ENCODE measurements around the gene CHST11. TPM values are rescaled to one million over a fixed set of nuclear protein-coding genes. Genes with fewer than 3 reads are reported as not detected.

The CHST11 gene
- total and polyA plus RNA-seq, 10 donors: 5.2 to 65.1 (median 48.4) TPM

DNA sequence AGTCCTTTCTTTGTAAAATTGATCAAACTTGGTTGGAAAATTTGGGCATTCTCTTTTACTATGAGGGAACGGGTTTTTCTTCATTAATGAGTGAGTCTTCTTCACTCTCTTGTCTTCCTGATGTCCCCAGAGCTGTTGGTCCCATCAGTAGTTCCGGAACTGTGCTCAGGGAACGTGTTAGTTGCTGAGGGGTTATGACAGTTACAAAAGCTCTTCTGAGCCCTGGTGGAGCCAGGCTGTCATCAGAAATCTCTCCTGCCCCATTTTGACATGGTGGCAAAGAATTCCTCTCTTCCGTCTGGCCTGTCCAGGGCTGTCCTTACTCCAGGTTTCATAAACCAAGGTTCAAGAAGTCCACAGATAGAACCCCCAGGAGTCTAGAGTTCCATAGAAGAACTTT is 292.8 kb downstream of the CHST11 start:
- Histone ChIP-seq H3K4me3 (peak overlapping the region in 1 of 8 donors; percentile 36), H3K36me3 (no peaks in the 10 kb centered on the region), H3K9me3 (no peaks in the 10 kb centered on the region), H3K27me3 (replicated peaks in 1 of 7) (no peaks in the 10 kb centered on the region), H3K27ac (peak overlapping the region in 6 of 8 donors; percentile 4 to 77 (median 56)), H3K4me1 (peaks cover 22 to 78% (median 58%) of the 10 kb centered on the region in 6 donors)
- WGBS, 5 donors: 77 to 92% (median 82%) methylated on average over 4 of the region's 4 CpGs
- no peak for DNase-seq
- intact Hi-C loops (cut with DNase I; ENCODE audit: low total_unique reads): no loop called here
- TF ChIP-seq, protein P1, sequence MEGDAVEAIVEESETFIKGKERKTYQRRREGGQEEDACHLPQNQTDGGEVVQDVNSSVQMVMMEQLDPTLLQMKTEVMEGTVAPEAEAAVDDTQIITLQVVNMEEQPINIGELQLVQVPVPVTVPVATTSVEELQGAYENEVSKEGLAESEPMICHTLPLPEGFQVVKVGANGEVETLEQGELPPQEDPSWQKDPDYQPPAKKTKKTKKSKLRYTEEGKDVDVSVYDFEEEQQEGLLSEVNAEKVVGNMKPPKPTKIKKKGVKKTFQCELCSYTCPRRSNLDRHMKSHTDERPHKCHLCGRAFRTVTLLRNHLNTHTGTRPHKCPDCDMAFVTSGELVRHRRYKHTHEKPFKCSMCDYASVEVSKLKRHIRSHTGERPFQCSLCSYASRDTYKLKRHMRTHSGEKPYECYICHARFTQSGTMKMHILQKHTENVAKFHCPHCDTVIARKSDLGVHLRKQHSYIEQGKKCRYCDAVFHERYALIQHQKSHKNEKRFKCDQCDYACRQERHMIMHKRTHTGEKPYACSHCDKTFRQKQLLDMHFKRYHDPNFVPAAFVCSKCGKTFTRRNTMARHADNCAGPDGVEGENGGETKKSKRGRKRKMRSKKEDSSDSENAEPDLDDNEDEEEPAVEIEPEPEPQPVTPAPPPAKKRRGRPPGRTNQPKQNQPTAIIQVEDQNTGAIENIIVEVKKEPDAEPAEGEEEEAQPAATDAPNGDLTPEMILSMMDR (IDR thresholded peaks at IDR 0.05 in 8 of 11, conservative IDR thresholded peaks at IDR 0.05 in 3 of 11): no peak
- no peak for TF ChIP-seq POLR2AphosphoS5 (IDR thresholded peaks at IDR 0.05)
- TF ChIP-seq POLR2A (IDR thresholded peaks at IDR 0.05): no peak

DNA sequence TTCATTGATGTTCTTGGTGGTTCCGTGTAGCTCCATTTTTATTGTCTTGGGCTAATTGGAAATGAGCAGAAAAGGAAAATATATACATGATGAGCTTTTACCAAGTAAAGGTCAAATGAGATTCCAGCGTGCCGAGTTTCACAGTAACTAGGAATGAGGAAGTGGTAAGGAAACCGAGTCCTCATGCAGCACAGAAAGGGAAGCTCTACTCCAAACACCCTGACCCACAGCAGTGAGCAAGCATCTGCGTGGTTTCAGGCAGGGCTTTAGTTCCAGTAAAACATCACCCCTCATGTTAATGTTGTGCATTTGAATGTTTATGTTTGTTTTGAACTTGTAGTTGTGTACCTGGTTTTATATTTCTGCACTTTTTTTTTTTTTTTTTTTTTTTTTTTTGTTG is 293.3 kb downstream of the CHST11 start:
- Histone ChIP-seq H3K27me3 (replicated peaks in 1 of 7) (no peaks in the 10 kb centered on the region), H3K4me3 (peak overlapping the region in 1 of 8 donors; percentile 36), H3K27ac (peak overlapping the region in 6 of 8 donors; percentile 11 to 77 (median 56)), H3K36me3 (no peaks in the 10 kb centered on the region), H3K4me1 (peaks cover 22 to 77% (median 58%) of the 10 kb centered on the region in 6 donors), H3K9me3 (no peaks in the 10 kb centered on the region)
- TF ChIP-seq POLR2AphosphoS5 (IDR thresholded peaks at IDR 0.05): peak in 1 of 3 donors; percentile 74
- TF ChIP-seq POLR2A (IDR thresholded peaks at IDR 0.05): no peak
- 24 to 41% (median 34%) methylated on average over 5 of the region's 5 CpGs for WGBS, 5 donors
- DNase-seq: peak; percentile 76
- intact Hi-C loops (cut with DNase I; ENCODE audit: low total_unique reads): no loop called here

DNA sequence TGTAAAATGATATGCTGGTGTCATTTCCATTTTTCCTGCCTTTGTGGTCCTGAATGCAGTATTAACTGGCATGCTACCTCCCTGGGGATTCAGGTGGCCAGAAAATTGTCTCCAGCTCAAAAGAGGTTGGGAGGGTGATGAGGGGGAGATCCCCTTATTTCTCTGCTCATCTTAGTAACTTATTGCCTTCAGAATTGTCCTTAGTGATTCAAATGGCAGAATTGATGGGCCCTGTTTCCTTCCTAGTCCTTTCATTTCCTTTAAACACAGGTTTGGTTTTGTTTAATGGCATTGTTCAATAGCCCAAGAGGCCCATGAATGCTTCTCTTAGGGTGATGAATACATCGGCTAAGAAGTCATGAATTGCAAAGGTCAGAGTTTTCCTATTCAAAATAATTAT is 294.4 kb downstream of the CHST11 start:
- intact Hi-C loops (cut with DNase I; ENCODE audit: low total_unique reads): no loop called here
- peaks cover 22 to 69% (median 58%) of the 10 kb centered on the region in 6 donors for H3K4me1 ChIP-seq

DNA sequence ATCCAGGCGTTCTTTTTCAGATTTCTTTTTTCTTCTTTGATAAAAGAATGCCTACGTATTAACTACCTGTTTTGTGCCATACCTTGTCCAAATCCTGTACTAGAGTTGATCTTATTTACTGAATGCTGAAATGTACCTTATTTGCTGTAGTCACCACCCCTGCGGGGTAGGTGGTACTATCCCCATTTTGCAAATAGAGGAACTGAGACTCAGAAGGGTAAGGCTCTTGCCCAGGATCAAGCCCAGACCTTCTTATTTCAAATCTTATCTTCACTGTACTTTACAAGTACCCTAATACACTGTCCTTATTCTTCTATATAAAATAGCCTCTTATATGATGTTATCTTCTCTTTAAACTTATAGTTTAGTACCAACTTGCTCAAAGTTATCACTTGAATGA is 294.8 kb downstream of the CHST11 start:
- 71 to 82% (median 76%) methylated on average over 3 of the region's 3 CpGs for WGBS, 5 donors
- peaks cover 22 to 64% (median 54%) of the 10 kb centered on the region in 6 donors for H3K4me1 ChIP-seq
- TF ChIP-seq POLR2AphosphoS5 (IDR thresholded peaks at IDR 0.05): no peak
- TF ChIP-seq, protein P1 (IDR thresholded peaks at IDR 0.05 in 8 of 11, conservative IDR thresholded peaks at IDR 0.05 in 3 of 11): no peak
- H3K27ac ChIP-seq: peak overlapping the region in 3 of 8 donors; percentile 10 to 77 (median 76)
- DNase-seq: no peak
- no peaks in the 10 kb centered on the region for H3K9me3 ChIP-seq
- H3K27me3 ChIP-seq (replicated peaks in 1 of 7): no peaks in the 10 kb centered on the region
- peaks cover 0 to 1% (median 0%) of the 10 kb centered on the region in 6 donors for H3K36me3 ChIP-seq
- intact Hi-C loops (cut with DNase I; ENCODE audit: low total_unique reads): no loop called here
- H3K4me3 ChIP-seq: no peak overlapping the region

More for the DNA sequence above, 294.4 kb downstream of the CHST11 start:
- Histone ChIP-seq H3K36me3 (no peaks in the 10 kb centered on the region), H3K27ac (peak overlapping the region in 3 of 8 donors; percentile 62 to 77 (median 76)), H3K9me3 (no peaks in the 10 kb centered on the region), H3K4me3 (no peak overlapping the region), H3K27me3 (replicated peaks in 1 of 7) (no peaks in the 10 kb centered on the region)
- DNase-seq: no peak
- TF ChIP-seq, protein P1 (IDR thresholded peaks at IDR 0.05 in 8 of 11, conservative IDR thresholded peaks at IDR 0.05 in 3 of 11): no peak
- TF ChIP-seq POLR2AphosphoS5 (IDR thresholded peaks at IDR 0.05): no peak
- no peak for TF ChIP-seq POLR2A (IDR thresholded peaks at IDR 0.05)
- WGBS, 5 donors: 51 to 79% (median 62%) methylated on average over 1 of the region's 1 CpG

Measured in spleen (tissue), 11 donors.